Brain microvascular endothelial cell (primary cell): ENCODE measurements around the gene IQCH.

Experiments
- DNase-seq: peaks from one replicate; pipeline ENCODE4 v3.0.0-alpha.2; 2020
- H3K27ac ChIP-seq: fragments of 250-450 bp; sonication (Bioruptor Pico); 2 replicates; pipeline ENCODE4 v1.5.1; 2020; ENCODE audit warnings: mild to moderate bottlenecking, moderate library complexity
- H3K27me3 ChIP-seq: fragments of 250-450 bp; sonication (Bioruptor Pico); replicated peaks from 2 replicates; pipeline ENCODE4 v1.5.1; 2020; ENCODE audit warnings: mild to moderate bottlenecking
- H3K36me3 ChIP-seq: fragments of 250-450 bp; sonication (Bioruptor Pico); replicated peaks from 2 replicates; pipeline ENCODE4 v1.5.1; 2020; ENCODE audit warnings: mild to moderate bottlenecking
- H3K4me3 ChIP-seq: 2 replicates; pipeline ENCODE4 v1.5.1; 2011; ENCODE audit warnings: low read depth, mild to moderate bottlenecking, control low read depth, low read length, moderate library complexity
- CTCF ChIP-seq: IDR thresholded peaks from 2 replicates; pipeline ENCODE4 v1.5.1; 2011; ENCODE audit warnings: low read depth, mild to moderate bottlenecking, moderate library complexity, low read length, control low read depth, inconsistent platforms; ENCODE audit errors: missing control alignments
- in situ Hi-C: cut with HindIII; loops from 2 replicates; pipeline ENCODE4 v1.10.0; 2017; ENCODE audit warnings: low sequenced_read_pairs, low pct_ligation_motif_present

IQCH gene

GRCh38 chr15:67512933-67513714 is 258.5 kb downstream of the IQCH start:
- H3K4me3 ChIP-seq: no peak overlapping the region
- in situ Hi-C loops: no loop called here
- no peak for DNase-seq
- H3K27me3 ChIP-seq: no peaks in the 10 kb centered on the region
- TF ChIP-seq CTCF: no peak
- H3K36me3 ChIP-seq: no peaks in the 10 kb centered on the region
- no peak overlapping the region for H3K27ac ChIP-seq

- H3K36me3 ChIP-seq: no peaks in the 10 kb centered on the region
- no peaks in the 10 kb centered on the region for H3K27me3 ChIP-seq
- H3K4me3 ChIP-seq: no peak overlapping the region
- no peak for TF ChIP-seq CTCF
- no peak for DNase-seq
- in situ Hi-C loops: no loop called here
- no peak overlapping the region for H3K27ac ChIP-seq
Observed at GRCh38 chr15:67515090-67515489, 260.5 kb downstream of the IQCH start.

- H3K27me3 ChIP-seq: no peaks in the 10 kb centered on the region
- no peak overlapping the region for H3K4me3 ChIP-seq
- no peaks in the 10 kb centered on the region for H3K36me3 ChIP-seq
- in situ Hi-C loops: no loop called here
- no peak for DNase-seq
- H3K27ac ChIP-seq: no peak overlapping the region
- TF ChIP-seq CTCF: no peak
Observed at GRCh38 chr15:67515557-67515956, 261.0 kb downstream of the IQCH start.

- Histone ChIP-seq H3K27me3 (no peaks in the 10 kb centered on the region), H3K27ac (peak overlapping the region; percentile 85), H3K36me3 (no peaks in the 10 kb centered on the region), H3K4me3 (peak overlapping the region; percentile 79)
- DNase-seq: no peak
- in situ Hi-C loops: no loop called here
- TF ChIP-seq CTCF: no peak
Observed at GRCh38 chr15:67520321-67521028, 265.9 kb downstream of the IQCH start.

- no peaks in the 10 kb centered on the region for H3K36me3 ChIP-seq
- TF ChIP-seq CTCF: peak; percentile 10
- no peaks in the 10 kb centered on the region for H3K27me3 ChIP-seq
- H3K4me3 ChIP-seq: peak within 1 kb of the TSS; percentile 79
- DNase-seq: peak; percentile 50
- in situ Hi-C loops: no loop called here
- peak within 1 kb of the TSS; percentile 85 for H3K27ac ChIP-seq
Observed at GRCh38 chr15:67521029-67521782, 266.6 kb downstream of the IQCH start, which contains the start of gene C15orf61. Gene C15orf61, plus strand, starts transcription at chr15:67521131. Its CDS starts 118 bp downstream, at chr15:67521249.
